Nasal cavity respiratory epithelium epithelial cell of viscerocranial mucosa (primary cell): Measurements from ENCODE around the gene SPCS1. TPM values are rescaled to one million over a fixed set of nuclear protein-coding genes. Genes with fewer than 3 reads are reported as not detected.

ENCODE experiments used
- total RNA-seq: library from RNA; depleted of rRNA; stranded (reverse); fragments of >200 nt; gene quantifications from 2 replicates; pipeline ENCODE4 v1.2.3, GENCODE V29; 2014

The SPCS1 gene
- 56.8 and 72.8 TPM in 2 replicates for total RNA-seq

GRCh38 chr3:52705688-52706686 lies at the start of gene SPCS1, which contains the start of gene GLT8D1:
Gene SPCS1 (plus strand): TSS chr3:52706106. CDS start chr3:52706247, 141 bp downstream.
Gene GLT8D1 (minus strand): TSS chr3:52705791. CDS start chr3:52700460, 5,331 bp downstream.

GRCh38 chr3:52685709-52686691 lies 19.9 kb upstream of the SPCS1 start, which contains the start of the genes GNL3 and PBRM1:
Gene GNL3 (plus strand): TSS chr3:52686032. CDS start chr3:52686093, 61 bp downstream.
Gene PBRM1 (minus strand): TSS chr3:52685913.

Other genes starting within 250 kb of the SPCS1 start
- under 0.01 and 0.07 TPM in 2 replicates for gene STAB1, start 210.8 kb upstream of the SPCS1 start, total RNA-seq
- gene NT5DC2, start 172.2 kb upstream of the SPCS1 start, total RNA-seq, result 16.7 and 64.4 TPM in 2 replicates
- 3.1 and 8.5 TPM in 2 replicates for gene UQCC5, start 169.5 kb upstream of the SPCS1 start, total RNA-seq
- gene PBRM1, start 20.2 kb upstream of the SPCS1 start, total RNA-seq, result 70.1 and 109 TPM in 2 replicates
- gene GNL3, start 20.1 kb upstream of the SPCS1 start, total RNA-seq, result 186 and 219 TPM in 2 replicates
- 60.1 and 73.4 TPM in 2 replicates for gene GLT8D1, start 315 bp upstream of the SPCS1 start, total RNA-seq
- gene NEK4, start 64.8 kb downstream of the SPCS1 start, total RNA-seq, result 21.5 and 28.1 TPM in 2 replicates
- not detected in 2 replicates for gene ITIH1, start 71.5 kb downstream of the SPCS1 start, total RNA-seq
- gene ITIH3, start 88.7 kb downstream of the SPCS1 start, total RNA-seq, result not detected in 2 replicates
- 0.34 and 2.5 TPM in 2 replicates for gene ITIH4, start 124.6 kb downstream of the SPCS1 start, total RNA-seq
- not detected in 2 replicates for gene MUSTN1, start 128.9 kb downstream of the SPCS1 start, total RNA-seq
- 9.2 and 17.7 TPM in 2 replicates for gene STIMATE, start 191.4 kb downstream of the SPCS1 start, total RNA-seq